LNCAP (cell line): Measurements from ENCODE around the gene RBBP9.

Experiments
- TF ChIP-seq, protein P1 (sequence below): fragments of 450-650 bp; IDR thresholded peaks from 2 replicates; pipeline ENCODE4 v1.5.1; 2017; ENCODE audit warnings: mild to moderate bottlenecking

RBBP9 gene

DNA sequence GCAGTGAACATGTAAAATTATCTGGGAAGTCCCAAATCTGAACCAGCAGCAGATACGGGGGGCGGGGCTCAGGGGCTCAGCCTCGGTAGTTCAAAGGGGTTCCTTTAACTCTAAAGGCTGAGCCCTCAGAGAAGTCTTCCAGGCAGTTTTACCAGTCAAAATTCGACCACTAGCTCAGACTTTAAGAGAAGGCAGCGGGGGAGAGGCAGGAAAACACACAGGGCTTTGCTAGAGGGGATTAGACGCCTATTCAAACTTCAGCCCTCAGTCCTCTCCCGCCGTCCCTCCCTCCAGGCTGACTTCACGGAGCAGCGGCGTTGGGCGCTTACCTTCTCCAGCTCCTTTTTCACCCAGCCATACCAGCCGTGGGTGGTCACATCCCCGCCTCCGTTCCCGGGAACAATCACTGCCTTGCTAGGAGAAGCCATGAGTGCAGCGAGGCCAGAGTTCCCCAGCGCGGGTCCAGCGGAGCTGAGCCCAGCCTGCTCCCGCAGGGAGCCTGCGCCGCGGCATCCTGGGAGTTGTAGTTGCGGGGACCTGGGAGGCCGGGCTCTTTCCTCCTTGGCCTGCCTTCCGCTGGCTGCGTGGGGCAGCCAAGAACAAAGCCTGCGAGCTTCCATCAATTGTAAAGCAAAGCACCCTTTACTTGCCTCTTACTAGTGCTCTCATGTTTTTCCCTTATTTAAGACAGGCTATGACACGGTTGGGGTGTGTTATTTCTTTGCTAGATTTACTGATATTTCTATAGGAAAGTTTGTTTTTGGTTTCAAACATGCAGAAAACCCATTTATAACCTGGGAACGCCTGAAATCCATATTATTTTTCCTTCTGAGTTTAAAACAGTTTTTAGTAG lies at the start of gene RBBP9:
Gene RBBP9 (minus strand): TSS at position 486 of the 853 bp plus-strand sequence. CDS start 58 bp downstream, at position 428.
- TF ChIP-seq, protein P1, sequence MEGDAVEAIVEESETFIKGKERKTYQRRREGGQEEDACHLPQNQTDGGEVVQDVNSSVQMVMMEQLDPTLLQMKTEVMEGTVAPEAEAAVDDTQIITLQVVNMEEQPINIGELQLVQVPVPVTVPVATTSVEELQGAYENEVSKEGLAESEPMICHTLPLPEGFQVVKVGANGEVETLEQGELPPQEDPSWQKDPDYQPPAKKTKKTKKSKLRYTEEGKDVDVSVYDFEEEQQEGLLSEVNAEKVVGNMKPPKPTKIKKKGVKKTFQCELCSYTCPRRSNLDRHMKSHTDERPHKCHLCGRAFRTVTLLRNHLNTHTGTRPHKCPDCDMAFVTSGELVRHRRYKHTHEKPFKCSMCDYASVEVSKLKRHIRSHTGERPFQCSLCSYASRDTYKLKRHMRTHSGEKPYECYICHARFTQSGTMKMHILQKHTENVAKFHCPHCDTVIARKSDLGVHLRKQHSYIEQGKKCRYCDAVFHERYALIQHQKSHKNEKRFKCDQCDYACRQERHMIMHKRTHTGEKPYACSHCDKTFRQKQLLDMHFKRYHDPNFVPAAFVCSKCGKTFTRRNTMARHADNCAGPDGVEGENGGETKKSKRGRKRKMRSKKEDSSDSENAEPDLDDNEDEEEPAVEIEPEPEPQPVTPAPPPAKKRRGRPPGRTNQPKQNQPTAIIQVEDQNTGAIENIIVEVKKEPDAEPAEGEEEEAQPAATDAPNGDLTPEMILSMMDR: no peak

DNA sequence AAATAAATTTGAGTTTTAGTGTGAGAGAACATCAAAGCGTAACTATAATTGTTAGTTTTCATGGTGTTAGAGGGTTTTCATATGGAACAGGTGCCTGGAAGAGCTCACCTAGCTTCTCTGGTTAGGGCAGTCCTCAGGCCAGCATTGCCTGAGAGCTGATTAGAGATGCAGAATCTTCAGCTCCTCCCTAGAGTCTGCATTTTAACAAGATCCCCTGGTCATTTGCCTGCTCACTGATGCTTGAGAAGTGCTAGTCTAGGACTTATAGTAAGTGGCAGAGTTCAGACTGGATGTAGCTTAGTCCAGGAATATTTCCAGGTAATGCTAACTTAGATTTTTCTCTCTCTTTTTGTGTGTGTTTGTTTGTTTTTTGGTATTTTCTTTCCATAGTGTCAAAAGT lies 48.5 kb upstream of the RBBP9 start:
- TF ChIP-seq, protein P1: no peak

DNA sequence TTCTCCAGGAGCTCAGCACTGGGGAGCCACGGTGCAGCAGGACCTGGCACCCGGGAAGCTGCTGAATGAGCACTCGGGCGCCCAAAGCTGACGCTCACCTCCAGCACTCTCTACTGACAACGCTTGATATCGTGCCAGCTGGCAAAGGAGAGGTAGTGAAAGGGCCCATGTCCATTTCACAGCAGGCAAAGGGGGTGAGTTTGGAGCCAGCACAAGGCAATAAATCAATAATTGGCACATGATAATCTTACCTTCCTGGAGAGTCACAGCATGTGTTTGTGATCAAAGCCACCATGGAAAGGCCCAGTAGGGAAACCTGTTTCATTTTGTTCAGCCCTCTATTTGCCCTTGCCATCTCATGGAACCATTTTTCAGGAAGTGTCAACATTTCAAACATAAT lies 46.9 kb upstream of the RBBP9 start:
- TF ChIP-seq, protein P1: no peak

DNA sequence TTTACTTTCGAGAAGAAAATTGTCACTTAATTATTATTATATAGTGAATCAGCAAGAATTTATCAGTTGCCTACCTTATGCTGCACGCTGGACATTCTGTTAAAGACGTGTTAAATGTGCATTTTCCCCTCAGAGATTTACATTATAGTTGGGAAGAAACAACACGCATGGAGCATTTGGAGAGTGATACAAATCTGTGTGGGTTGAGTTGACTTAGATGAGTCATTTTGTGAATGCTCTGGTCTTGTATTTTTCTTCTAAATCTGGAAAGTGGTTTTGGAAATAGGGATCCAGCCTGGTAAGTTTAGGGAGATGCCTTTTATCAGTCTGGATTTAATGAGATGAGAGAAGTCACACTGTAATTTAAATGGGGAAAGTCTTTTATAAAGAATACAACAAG lies 46.2 kb upstream of the RBBP9 start:
- TF ChIP-seq, protein P1: no peak

DNA sequence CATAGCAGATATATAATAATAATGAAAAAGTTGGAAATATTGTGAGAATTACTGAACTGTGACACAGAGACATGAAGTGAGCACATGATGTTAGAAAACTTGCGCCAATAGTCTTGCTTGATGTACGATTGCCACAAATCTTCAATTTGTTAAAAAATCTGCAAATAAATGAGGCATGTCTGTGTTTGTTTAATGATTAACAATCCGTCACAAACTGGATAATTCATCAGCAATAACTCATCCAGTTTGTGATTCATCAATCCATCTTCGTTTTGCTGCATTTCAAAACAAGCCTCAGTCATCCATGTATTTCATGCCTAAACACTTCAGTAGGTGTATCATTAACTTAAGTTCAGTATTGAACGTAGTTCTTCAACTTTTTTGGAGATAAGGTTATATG lies 44.7 kb upstream of the RBBP9 start:
- TF ChIP-seq, protein P1: no peak

DNA sequence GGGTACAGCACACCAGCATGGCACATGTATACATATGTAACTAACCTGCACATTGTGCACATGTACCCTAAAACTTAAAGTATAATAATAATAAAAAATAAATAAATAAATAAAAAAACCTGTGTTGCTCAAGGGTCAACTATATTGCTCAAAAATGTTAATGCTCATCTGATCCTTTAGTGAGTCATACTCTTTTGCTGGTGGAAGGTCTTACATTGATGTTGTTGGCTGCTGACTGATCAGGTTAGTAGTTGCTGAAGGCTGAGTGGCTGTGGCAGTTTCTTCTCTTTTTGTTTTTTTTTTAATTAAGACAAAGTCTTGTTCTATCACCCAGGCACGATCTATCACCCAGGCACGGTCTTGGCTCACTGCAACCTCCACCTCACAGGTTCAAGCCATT lies 40.6 kb upstream of the RBBP9 start:
- TF ChIP-seq, protein P1: no peak

DNA sequence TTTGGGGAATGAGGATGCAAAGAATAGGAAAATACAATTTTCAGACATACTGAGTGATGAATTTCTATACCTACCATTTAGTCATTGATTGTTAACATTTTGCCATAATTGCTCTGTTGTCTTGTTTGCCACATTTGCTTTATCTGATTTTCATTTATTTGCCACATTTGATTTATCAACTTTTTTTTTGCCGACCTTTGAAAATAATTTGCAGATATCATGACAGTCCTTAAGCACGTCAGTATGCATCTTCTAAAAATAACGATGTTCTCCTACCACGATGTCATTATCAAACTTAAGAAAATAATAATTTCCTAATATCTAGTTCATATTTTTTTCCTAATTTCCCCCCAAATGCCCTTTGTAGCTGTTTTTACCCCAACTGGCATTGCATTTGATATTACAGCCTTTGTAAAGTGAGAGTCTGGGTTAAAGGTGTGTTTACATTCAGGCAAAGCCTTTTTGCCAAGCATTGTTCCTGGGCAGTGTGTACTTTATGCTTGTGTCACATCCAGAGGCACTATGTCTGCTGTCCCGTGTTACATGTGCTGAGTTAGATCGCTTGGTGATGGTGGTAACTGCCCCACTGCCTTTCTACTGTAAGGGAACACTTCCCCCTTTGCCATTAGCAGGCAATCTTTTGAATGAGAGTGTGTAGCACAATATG lies 37.1 kb upstream of the RBBP9 start:
- TF ChIP-seq, protein P1: no peak
